Panc1 (cell line): Measurements from ENCODE around the gene SBK2. TPM values are rescaled to one million over a fixed set of nuclear protein-coding genes. Genes with fewer than 3 reads are reported as not detected.

ENCODE experiments used
- ATAC-seq: fragments of 200-7000 bp; cut with Tn5 transposase; 2 replicates; pipeline ENCODE4 v1.9.1; 2020; ENCODE audit warnings: mild to moderate bottlenecking, moderate library complexity
- BruUV-seq: library from RNA; stranded (reverse); fragments of 400-500 nt; replicated peaks from 2 replicates; lab custom pipeline; 2021; lab: Mats Ljungman, UMichigan
- CTCF ChIA-PET: fragments of 300-600 bp; sonication (Branson Sonifier 250); formaldehyde crosslinking; loops from one replicate; lab custom pipeline; 2022; ENCODE audit warnings: antibody characterized with exemption; lab: Charles Lee
- POLR2A ChIA-PET: fragments of 300-600 bp; sonication (Branson Sonifier 250); formaldehyde crosslinking; loops from one replicate; lab custom pipeline; 2022; ENCODE audit warnings: antibody characterized with exemption; lab: Charles Lee
- DNase-seq: peaks from one replicate; pipeline ENCODE4 v3.0.0-alpha.2; 2010; ENCODE audit warnings: low read depth, low spot score
- H3K27ac ChIP-seq: 2 replicates; pipeline ENCODE4 v1.5.1; 2011; ENCODE audit warnings: mild to moderate bottlenecking, low read length, inconsistent platforms
- H3K27me3 ChIP-seq: fragments of 200-500 bp; sonication (Bioruptor generic); 2 replicates; pipeline ENCODE4 v1.6.0; 2014; ENCODE audit warnings: low read length, inconsistent platforms; ENCODE audit not compliant: control insufficient read depth, insufficient read depth
- H3K36me3 ChIP-seq: fragments of 200-500 bp; sonication (Bioruptor generic); 2 replicates; pipeline ENCODE4 v1.5.1; 2014; ENCODE audit warnings: inconsistent platforms, mild to moderate bottlenecking, low read length, moderate library complexity; ENCODE audit not compliant: control insufficient read depth, insufficient read depth
- H3K4me1 ChIP-seq: 2 replicates; pipeline ENCODE4 v1.5.1; 2011; ENCODE audit warnings: inconsistent platforms, mild to moderate bottlenecking, low read length, moderate library complexity; ENCODE audit not compliant: control insufficient read depth, insufficient read depth
- H3K4me3 ChIP-seq, 2 experiments: 2 replicates each; pipeline ENCODE4 v1.5.1; 2011 to 2012; ENCODE audit warnings: low read depth in 2 of 2, low read length in 2 of 2, mild to moderate bottlenecking in 2 of 2, inconsistent platforms in 1 of 2, moderate library complexity in 1 of 2
- H3K9me3 ChIP-seq: fragments of 200-500 bp; sonication (Bioruptor generic); 2 replicates; pipeline ENCODE4 v1.5.1; 2014; ENCODE audit warnings: low read depth, mild to moderate bottlenecking, inconsistent platforms, low read length, moderate library complexity; ENCODE audit not compliant: control insufficient read depth, insufficient read depth
- POLR2AphosphoS5 ChIP-seq: IDR thresholded peaks from 2 replicates; pipeline ENCODE4 v1.6.1; 2012; ENCODE audit warnings: mild to moderate bottlenecking, low read depth, low read length, moderate library complexity
- SIN3A ChIP-seq: IDR thresholded peaks from 2 replicates; pipeline ENCODE4 v1.6.1; 2012; ENCODE audit warnings: low read depth, mild to moderate bottlenecking, low read length, moderate library complexity, borderline replicate concordance; ENCODE audit not compliant: insufficient read depth
- TCF7L2 ChIP-seq: IDR thresholded peaks from 2 replicates; pipeline ENCODE4 v1.6.1; 2011; ENCODE audit warnings: mild to moderate bottlenecking, low read depth, low read length, inconsistent platforms
- in situ Hi-C: cut with HindIII; loops from 2 replicates; pipeline ENCODE4 v1.10.0; 2016; ENCODE audit warnings: low sequenced_read_pairs, low pct_unique_long_range_greater_than_20kb
- intact Hi-C: fragments of 100-400 bp; cut with micrococcal nuclease; formaldehyde crosslinking; loops from one replicate; pipeline ENCODE4 v1.10.0; 2022; ENCODE audit not compliant: unreplicated experiment
- total RNA-seq: library from RNA; stranded (reverse); gene quantifications from one replicate; pipeline ENCODE4 v1.2.1, GENCODE V29; 2021; ENCODE audit not compliant: unreplicated experiment
- TF ChIP-seq, protein P1 (sequence below), 2 experiments: IDR thresholded peaks; 2 replicates each; pipeline ENCODE4 v1.6.1; 2011 to 2012; ENCODE audit warnings: low read depth in 2 of 2, control low read depth in 1 of 2, low read length in 1 of 2, mild to moderate bottlenecking in 1 of 2, moderate library complexity in 1 of 2; ENCODE audit not compliant: insufficient read depth in 1 of 2
- TF ChIP-seq, protein P2 (sequence below): fragments of 450-650 bp; IDR thresholded peaks from 2 replicates; pipeline ENCODE4 v1.5.1; 2017; ENCODE audit warnings: mild to moderate bottlenecking

Gene SBK2
- total RNA-seq, 1 experiment from 2014 or later, result 0.69 TPM

DNA sequence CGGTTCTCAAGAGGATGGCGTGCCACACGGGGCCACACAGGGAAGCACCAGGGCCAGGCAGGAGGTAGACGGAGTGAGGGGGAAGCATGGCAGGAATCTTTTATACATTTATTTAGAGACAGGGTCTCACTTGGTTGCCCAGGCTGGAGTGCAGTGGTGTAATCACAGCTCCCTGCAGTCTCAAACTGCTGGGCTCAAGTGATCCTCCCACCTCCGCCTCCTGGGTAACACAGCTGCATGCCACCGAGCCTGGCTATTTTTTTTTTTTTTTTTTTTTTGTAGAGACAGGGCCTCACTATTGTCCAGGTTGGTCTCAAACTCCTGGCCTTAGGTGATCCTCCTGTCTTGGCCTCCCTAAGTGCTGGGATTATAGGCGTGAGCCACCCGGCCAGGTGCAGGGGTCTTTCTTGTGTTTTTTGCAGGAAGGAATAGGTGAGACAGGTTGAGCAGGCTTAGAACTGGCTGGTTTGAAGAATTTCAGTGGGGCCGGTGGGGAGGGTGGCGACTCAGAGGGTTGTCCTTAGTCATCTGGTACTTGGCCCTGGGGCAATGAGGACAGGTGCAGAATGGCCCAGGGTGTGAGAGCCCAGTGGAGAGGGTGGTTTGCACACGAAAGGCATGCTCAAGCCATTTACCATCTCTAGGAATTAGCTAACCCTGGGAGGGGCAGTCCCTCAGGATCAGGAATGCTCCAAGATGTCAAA lies 41.1 kb downstream of the SBK2 start:
- no TSS peak for BruUV-seq
- in situ Hi-C loops, result no loop called here
- CTCF ChIA-PET, result interaction anchor here (1.1 kb wide), 1 partner anchor 16 kb away, joined by 3 read pairs; no protein-coding TSS in a partner anchor
- POLR2A ChIA-PET, result no interaction called here
- TF ChIP-seq POLR2AphosphoS5 (no peak), SIN3A (no peak), TCF7L2 (no peak)
- TF ChIP-seq, protein P1, sequence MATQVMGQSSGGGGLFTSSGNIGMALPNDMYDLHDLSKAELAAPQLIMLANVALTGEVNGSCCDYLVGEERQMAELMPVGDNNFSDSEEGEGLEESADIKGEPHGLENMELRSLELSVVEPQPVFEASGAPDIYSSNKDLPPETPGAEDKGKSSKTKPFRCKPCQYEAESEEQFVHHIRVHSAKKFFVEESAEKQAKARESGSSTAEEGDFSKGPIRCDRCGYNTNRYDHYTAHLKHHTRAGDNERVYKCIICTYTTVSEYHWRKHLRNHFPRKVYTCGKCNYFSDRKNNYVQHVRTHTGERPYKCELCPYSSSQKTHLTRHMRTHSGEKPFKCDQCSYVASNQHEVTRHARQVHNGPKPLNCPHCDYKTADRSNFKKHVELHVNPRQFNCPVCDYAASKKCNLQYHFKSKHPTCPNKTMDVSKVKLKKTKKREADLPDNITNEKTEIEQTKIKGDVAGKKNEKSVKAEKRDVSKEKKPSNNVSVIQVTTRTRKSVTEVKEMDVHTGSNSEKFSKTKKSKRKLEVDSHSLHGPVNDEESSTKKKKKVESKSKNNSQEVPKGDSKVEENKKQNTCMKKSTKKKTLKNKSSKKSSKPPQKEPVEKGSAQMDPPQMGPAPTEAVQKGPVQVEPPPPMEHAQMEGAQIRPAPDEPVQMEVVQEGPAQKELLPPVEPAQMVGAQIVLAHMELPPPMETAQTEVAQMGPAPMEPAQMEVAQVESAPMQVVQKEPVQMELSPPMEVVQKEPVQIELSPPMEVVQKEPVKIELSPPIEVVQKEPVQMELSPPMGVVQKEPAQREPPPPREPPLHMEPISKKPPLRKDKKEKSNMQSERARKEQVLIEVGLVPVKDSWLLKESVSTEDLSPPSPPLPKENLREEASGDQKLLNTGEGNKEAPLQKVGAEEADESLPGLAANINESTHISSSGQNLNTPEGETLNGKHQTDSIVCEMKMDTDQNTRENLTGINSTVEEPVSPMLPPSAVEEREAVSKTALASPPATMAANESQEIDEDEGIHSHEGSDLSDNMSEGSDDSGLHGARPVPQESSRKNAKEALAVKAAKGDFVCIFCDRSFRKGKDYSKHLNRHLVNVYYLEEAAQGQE (IDR thresholded peaks at IDR 0.05; ENCODE audit: insufficient read depth in 1 of 2, low read depth in 2 of 2, low read length in 1 of 2), result no peak
- TF ChIP-seq, protein P2, sequence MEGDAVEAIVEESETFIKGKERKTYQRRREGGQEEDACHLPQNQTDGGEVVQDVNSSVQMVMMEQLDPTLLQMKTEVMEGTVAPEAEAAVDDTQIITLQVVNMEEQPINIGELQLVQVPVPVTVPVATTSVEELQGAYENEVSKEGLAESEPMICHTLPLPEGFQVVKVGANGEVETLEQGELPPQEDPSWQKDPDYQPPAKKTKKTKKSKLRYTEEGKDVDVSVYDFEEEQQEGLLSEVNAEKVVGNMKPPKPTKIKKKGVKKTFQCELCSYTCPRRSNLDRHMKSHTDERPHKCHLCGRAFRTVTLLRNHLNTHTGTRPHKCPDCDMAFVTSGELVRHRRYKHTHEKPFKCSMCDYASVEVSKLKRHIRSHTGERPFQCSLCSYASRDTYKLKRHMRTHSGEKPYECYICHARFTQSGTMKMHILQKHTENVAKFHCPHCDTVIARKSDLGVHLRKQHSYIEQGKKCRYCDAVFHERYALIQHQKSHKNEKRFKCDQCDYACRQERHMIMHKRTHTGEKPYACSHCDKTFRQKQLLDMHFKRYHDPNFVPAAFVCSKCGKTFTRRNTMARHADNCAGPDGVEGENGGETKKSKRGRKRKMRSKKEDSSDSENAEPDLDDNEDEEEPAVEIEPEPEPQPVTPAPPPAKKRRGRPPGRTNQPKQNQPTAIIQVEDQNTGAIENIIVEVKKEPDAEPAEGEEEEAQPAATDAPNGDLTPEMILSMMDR, result no peak
- Histone ChIP-seq H3K4me3 (no peak overlapping the region), H3K36me3 (no peaks in the 10 kb centered on the region), H3K27me3 (no peaks in the 10 kb centered on the region), H3K9me3 (no peaks in the 10 kb centered on the region), H3K27ac (no peak overlapping the region), H3K4me1 (peaks cover 31% of the 10 kb centered on the region)
- ATAC-seq, result no peak
- DNase-seq, result no peak
- intact Hi-C loops, result no loop called here

DNA sequence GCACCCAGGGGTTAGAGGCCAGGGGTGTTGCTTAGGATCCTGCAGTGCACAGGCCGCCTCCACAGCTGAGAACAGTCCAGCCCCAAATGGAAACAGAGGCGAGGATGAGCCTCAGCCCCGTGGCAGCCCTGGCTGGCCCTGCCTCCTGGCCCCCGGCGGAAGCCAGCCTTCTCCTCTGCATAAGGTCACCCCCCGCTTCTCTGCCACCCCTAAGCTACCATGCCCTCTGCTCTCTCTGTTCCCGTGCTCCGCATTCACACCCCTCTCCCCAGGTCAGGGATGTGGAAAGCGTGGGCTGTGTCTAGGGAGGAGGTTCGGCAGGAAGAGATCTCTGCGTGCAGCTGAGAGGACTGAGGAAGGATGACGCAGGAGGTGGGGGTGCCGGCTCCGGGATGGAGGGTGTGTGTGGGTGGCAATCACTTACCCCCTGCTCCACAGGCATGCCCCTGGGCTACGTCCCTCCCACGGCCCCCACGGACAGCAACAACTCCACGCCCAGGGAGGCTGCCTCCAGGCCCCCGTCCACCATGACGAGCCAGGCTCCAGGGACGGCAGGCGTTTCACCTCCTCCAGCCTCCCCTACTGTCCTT lies 42.7 kb downstream of the SBK2 start:
- CTCF ChIA-PET, result interaction anchor here (0.6 to 1.1 kb wide), 3 partner anchors 10 to 203 kb away, joined by 3 to 5 read pairs (median 4); no protein-coding TSS in a partner anchor

More for the DNA sequence above, 42.7 kb downstream of the SBK2 start:
- no peak overlapping the region for H3K4me3 ChIP-seq
- no TSS peak for BruUV-seq
- no peaks in the 10 kb centered on the region for H3K27me3 ChIP-seq
- H3K36me3 ChIP-seq, result no peaks in the 10 kb centered on the region
- POLR2A ChIA-PET, result interaction anchor here (0.6 to 0.7 kb wide), 4 partner anchors 9 to 335 kb away, joined by 4 to 10 read pairs (median 4); partner anchors contain the start of gene NAT14
- intact Hi-C loops, result no loop called here
- H3K9me3 ChIP-seq, result no peaks in the 10 kb centered on the region
- ATAC-seq, result 0 out of 2 replicates have a peak, but pooled peaks have one; percentile 5
- H3K27ac ChIP-seq, result no peak overlapping the region
- in situ Hi-C loops, result no loop called here
- DNase-seq, result no peak
- H3K4me1 ChIP-seq, result peaks cover 38% of the 10 kb centered on the region
- TF ChIP-seq, protein P2, result no peak
- TF ChIP-seq TCF7L2 (no peak), SIN3A (no peak), POLR2AphosphoS5 (no peak)
- TF ChIP-seq, protein P1 (IDR thresholded peaks at IDR 0.05; ENCODE audit: insufficient read depth in 1 of 2, low read depth in 2 of 2, low read length in 1 of 2), result no peak
